ENCODE measurements around the gene NPY5R. TPM values are rescaled to one million over a fixed set of nuclear protein-coding genes. Genes with fewer than 3 reads are reported as not detected.

Gene NPY5R
- total RNA-seq, 1 experiment from 2014 or later: not detected

- H3K4me3 Mint-ChIP-seq (ENCODE audit: unreplicated experiment): no peak overlapping the region
- BruUV-seq (replicated peaks): no TSS peak
- DNase-seq (ENCODE audit: unreplicated experiment): no peak
- TF ChIP-seq, protein P1, sequence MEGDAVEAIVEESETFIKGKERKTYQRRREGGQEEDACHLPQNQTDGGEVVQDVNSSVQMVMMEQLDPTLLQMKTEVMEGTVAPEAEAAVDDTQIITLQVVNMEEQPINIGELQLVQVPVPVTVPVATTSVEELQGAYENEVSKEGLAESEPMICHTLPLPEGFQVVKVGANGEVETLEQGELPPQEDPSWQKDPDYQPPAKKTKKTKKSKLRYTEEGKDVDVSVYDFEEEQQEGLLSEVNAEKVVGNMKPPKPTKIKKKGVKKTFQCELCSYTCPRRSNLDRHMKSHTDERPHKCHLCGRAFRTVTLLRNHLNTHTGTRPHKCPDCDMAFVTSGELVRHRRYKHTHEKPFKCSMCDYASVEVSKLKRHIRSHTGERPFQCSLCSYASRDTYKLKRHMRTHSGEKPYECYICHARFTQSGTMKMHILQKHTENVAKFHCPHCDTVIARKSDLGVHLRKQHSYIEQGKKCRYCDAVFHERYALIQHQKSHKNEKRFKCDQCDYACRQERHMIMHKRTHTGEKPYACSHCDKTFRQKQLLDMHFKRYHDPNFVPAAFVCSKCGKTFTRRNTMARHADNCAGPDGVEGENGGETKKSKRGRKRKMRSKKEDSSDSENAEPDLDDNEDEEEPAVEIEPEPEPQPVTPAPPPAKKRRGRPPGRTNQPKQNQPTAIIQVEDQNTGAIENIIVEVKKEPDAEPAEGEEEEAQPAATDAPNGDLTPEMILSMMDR (IDR thresholded peaks at IDR 0.05; ENCODE audit: unreplicated experiment): no peak
- H3K27me3 Mint-ChIP-seq (ENCODE audit: insufficient read depth, unreplicated experiment): no peaks in the 10 kb centered on the region
- H3K27ac Mint-ChIP-seq (ENCODE audit: low read depth, unreplicated experiment): no peak overlapping the region
- no peaks in the 10 kb centered on the region for H3K9me3 Mint-ChIP-seq (ENCODE audit: unreplicated experiment)
- POLR2A ChIA-PET: interaction anchor here (0.6 kb wide), 1 partner anchor 23 kb away, joined by 4 read pairs; no protein-coding TSS in a partner anchor
- peaks cover 7% of the 10 kb centered on the region for H3K4me1 Mint-ChIP-seq (ENCODE audit: insufficient read depth, unreplicated experiment)
- H3K36me3 Mint-ChIP-seq (ENCODE audit: insufficient read depth, unreplicated experiment): no peaks in the 10 kb centered on the region
- CTCF ChIA-PET: no interaction called here
- intact Hi-C loops (cut with micrococcal nuclease): no loop called here
These were observed 54.5 kb downstream of the NPY5R start for GRCh38 chr4:163398238-163398637.

GRCh38 chr4:163400911-163401310 is 57.2 kb downstream of the NPY5R start:
- Mint-ChIP-seq H3K4me1 (ENCODE audit: insufficient read depth, unreplicated experiment) (peaks cover 4% of the 10 kb centered on the region), H3K27ac (ENCODE audit: low read depth, unreplicated experiment) (no peak overlapping the region), H3K36me3 (ENCODE audit: insufficient read depth, unreplicated experiment) (no peaks in the 10 kb centered on the region), H3K9me3 (ENCODE audit: unreplicated experiment) (no peaks in the 10 kb centered on the region), H3K4me3 (ENCODE audit: unreplicated experiment) (no peak overlapping the region), H3K27me3 (ENCODE audit: insufficient read depth, unreplicated experiment) (no peaks in the 10 kb centered on the region)
- ChIA-PET POLR2A (no interaction called here), CTCF (interaction anchor here (0.6 kb wide), 1 partner anchor 260 kb away, joined by 3 read pairs; no protein-coding TSS in a partner anchor)
- TF ChIP-seq, protein P1 (IDR thresholded peaks at IDR 0.05; ENCODE audit: unreplicated experiment): no peak
- DNase-seq (ENCODE audit: unreplicated experiment): no peak
- BruUV-seq (replicated peaks): no TSS peak
- intact Hi-C loops (cut with micrococcal nuclease): no loop called here

Other genes starting within 250 kb of the NPY5R start
- 27.5 and 36.5 TPM in 2 replicates for gene NAF1, start 177.0 kb upstream of the NPY5R start, total RNA-seq (2022)
- gene NPY1R, start 11.3 kb upstream of the NPY5R start, total RNA-seq (2022): 0.63 and 2.8 TPM in 2 replicates
- gene TKTL2, start 129.9 kb downstream of the NPY5R start, total RNA-seq (2022): not detected in 2 replicates
- 41.4 and 53.9 TPM in 2 replicates for gene TMA16, start 150.8 kb downstream of the NPY5R start, total RNA-seq (2022)